HepG2 (cell line): ENCODE measurements around the gene MAN1A1. TPM values are rescaled to one million over a fixed set of nuclear protein-coding genes. Genes with fewer than 3 reads are reported as not detected.
A peak's percentile ranks its signal among the peaks of the same experiment; 100 is the strongest.

ENCODE experiments used
- ARID4A ChIP-seq: sonication (generic); formaldehyde crosslinking; IDR thresholded peaks from 2 replicates; pipeline ENCODE4 v1.5.0; 2020; ENCODE audit warnings: mild to moderate bottlenecking, missing genetic modification reagents, borderline replicate concordance
- GRHL1 ChIP-seq: sonication (generic); formaldehyde crosslinking; conservative IDR thresholded peaks from 2 replicates; pipeline ENCODE4 v1.8.0; 2022; ENCODE audit warnings: missing genetic modification reagents
- KDM1A ChIP-seq: IDR thresholded peaks from 2 replicates; pipeline ENCODE4 v1.6.1; 2016; ENCODE audit warnings: missing compliant biosample characterization
- KMT2A ChIP-seq: sonication (generic); formaldehyde crosslinking; IDR thresholded peaks from 2 replicates; pipeline ENCODE4 v1.4.0; 2020; ENCODE audit warnings: missing genetic modification reagents
- MBNL3 ChIP-seq: fragments of 250-450 bp; sonication (Bioruptor Pico); conservative IDR thresholded peaks from 2 replicates; pipeline ENCODE4 v1.8.0; 2022; ENCODE audit warnings: mild to moderate bottlenecking, inconsistent platforms
- NBN ChIP-seq: fragments of 450-650 bp; conservative IDR thresholded peaks from 2 replicates; pipeline ENCODE4 v1.6.1; 2017
- POGZ ChIP-seq: sonication (generic); formaldehyde crosslinking; IDR thresholded peaks from 2 replicates; pipeline ENCODE4 v1.4.0; 2020; ENCODE audit warnings: mild to moderate bottlenecking, missing genetic modification reagents
- RAD21 ChIP-seq: fragments of 450-650 bp; formaldehyde crosslinking; IDR thresholded peaks from 2 replicates; pipeline ENCODE4 v1.5.0; 2020; ENCODE audit warnings: mild to moderate bottlenecking
- SP140L ChIP-seq: sonication (generic); formaldehyde crosslinking; IDR thresholded peaks from 2 replicates; pipeline ENCODE4 v1.4.0; 2020; ENCODE audit warnings: missing genetic modification reagents, borderline replicate concordance
- ZMYM3 ChIP-seq: sonication (generic); formaldehyde crosslinking; IDR thresholded peaks from 2 replicates; pipeline ENCODE4 v1.5.1; 2020; ENCODE audit warnings: mild to moderate bottlenecking, missing genetic modification reagents
- ZNF232 ChIP-seq: sonication (generic); formaldehyde crosslinking; IDR thresholded peaks from 2 replicates; pipeline ENCODE4 v1.4.0; 2020; ENCODE audit warnings: missing genetic modification reagents, borderline replicate concordance
- ZNF503 ChIP-seq: sonication (generic); formaldehyde crosslinking; IDR thresholded peaks from 2 replicates; pipeline ENCODE4 v1.4.0; 2020; ENCODE audit warnings: missing genetic modification reagents
- ZNF672 ChIP-seq: sonication (generic); formaldehyde crosslinking; IDR thresholded peaks from 2 replicates; pipeline ENCODE4 v1.8.1; 2022; ENCODE audit warnings: missing genetic modification reagents
- ZNF782 ChIP-seq: sonication (generic); formaldehyde crosslinking; IDR thresholded peaks from 2 replicates; pipeline ENCODE4 v1.4.0; 2020; ENCODE audit warnings: missing genetic modification reagents, mild to moderate bottlenecking, borderline replicate concordance
- ZSCAN29 ChIP-seq: sonication (generic); formaldehyde crosslinking; conservative IDR thresholded peaks from 2 replicates; pipeline ENCODE4 v1.4.0; 2020; ENCODE audit warnings: mild to moderate bottlenecking, missing genetic modification reagents
- polyA plus RNA-seq, 8 experiments: library from polyadenylated mRNA; depleted of rRNA in 3 of 8; stranded (reverse) in 7 of 8; unstranded in 1 of 8; fragments of >200 nt; fragmentation: Illumina TruSeq in 4 of 8; extraction: Trizol in 4 of 8; gene quantifications; 2 replicates each; pipeline versions ENCODE4 v1.2.1 to v1.2.3, GENCODE V29; 2011 to 2016; ENCODE audit warnings: low read depth in 4 of 8, missing spikeins in 1 of 8, mixed read lengths in 1 of 8; ENCODE audit not compliant: insufficient read depth in 1 of 8
- total RNA-seq, 5 experiments: library from RNA; depleted of rRNA; stranded (reverse); fragments of >200 nt; fragmentation: Illumina TruSeq; extraction: Trizol; gene quantifications; 2 replicates each; pipeline ENCODE4 v1.2.3, GENCODE V29; 2016; ENCODE audit warnings: low read depth in 1 of 5
- TF ChIP-seq, protein P1 (sequence below): sonication (generic); formaldehyde crosslinking; IDR thresholded peaks from 2 replicates; pipeline ENCODE4 v1.4.0; 2020; ENCODE audit warnings: low read depth, mild to moderate bottlenecking, missing genetic modification reagents
- TF ChIP-seq, protein P2 (sequence below): IDR thresholded peaks from 2 replicates; pipeline ENCODE4 v1.6.1; 2016; ENCODE audit warnings: missing compliant biosample characterization, missing genetic modification reagents, borderline replicate concordance
- TF ChIP-seq, protein P3 (sequence below): sonication (generic); formaldehyde crosslinking; IDR thresholded peaks from 2 replicates; pipeline ENCODE4 v1.4.0; 2020; ENCODE audit warnings: mild to moderate bottlenecking, missing genetic modification reagents

Gene MAN1A1
- total and polyA plus RNA-seq, 2 of the 13 experiments (the other 11 are each of a cell fraction or from before 2014, with no cell fraction given): 156 to 236 TPM

DNA sequence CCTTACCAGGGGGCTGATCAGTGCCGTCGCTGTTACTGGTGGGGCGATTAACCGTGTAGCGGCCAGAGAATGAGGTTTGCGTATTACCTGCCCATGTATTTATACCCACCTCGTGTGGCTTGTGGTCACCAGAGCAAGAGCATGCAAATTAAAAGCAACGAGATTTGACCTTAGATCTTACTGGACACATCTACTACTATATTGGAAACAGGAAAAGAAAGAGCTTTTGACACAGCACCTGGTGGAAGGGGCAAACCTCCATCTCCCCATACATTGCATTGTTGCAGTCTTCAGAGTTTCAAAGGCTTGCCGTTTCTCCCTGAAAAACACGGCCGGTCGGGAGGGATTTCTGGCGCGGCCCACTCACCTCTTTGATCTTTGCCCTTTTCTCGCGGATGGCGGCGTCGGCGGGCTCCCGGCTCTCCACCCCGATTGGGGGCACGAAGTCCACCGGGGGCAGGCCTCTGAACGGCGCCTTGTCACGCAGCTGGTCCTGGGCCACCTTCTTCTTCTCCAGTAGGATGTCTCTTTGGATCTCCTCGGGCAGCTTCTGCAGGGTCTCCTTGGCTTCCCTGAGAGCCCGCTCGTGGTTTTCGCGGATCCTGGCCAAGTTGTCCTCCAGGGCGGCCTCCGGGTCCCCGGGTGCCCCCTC is 1.3 kb downstream of the MAN1A1 start (continued):
- TF ChIP-seq GRHL1 (CRISPR knock-in tag) (no peak), SP140L (CRISPR knock-in tag) (no peak), RAD21 (peak; percentile 27), ARID4A (CRISPR knock-in tag) (0 out of 2 replicates have a peak, but pooled peaks have one; percentile 47), ZNF672 (CRISPR knock-in tag) (no peak), NBN (no peak), ZNF782 (CRISPR knock-in tag) (peak; percentile 66; the same call in 1 of the 2 replicates), MBNL3 (no peak), ZNF232 (peak; percentile 30; the same call in 1 of the 2 replicates), KMT2A (CRISPR knock-in tag) (peak; percentile 81; the same call in 1 of the 2 replicates), ZSCAN29 (CRISPR knock-in tag) (0 out of 2 replicates have a peak, but pooled peaks have one; percentile 20), KDM1A (CRISPR knock-in tag) (no peak), POGZ (CRISPR knock-in tag) (no peak), ZNF503 (CRISPR knock-in tag) (peak; percentile 82), ZMYM3 (CRISPR knock-in tag) (no peak)
- TF ChIP-seq, protein P1, sequence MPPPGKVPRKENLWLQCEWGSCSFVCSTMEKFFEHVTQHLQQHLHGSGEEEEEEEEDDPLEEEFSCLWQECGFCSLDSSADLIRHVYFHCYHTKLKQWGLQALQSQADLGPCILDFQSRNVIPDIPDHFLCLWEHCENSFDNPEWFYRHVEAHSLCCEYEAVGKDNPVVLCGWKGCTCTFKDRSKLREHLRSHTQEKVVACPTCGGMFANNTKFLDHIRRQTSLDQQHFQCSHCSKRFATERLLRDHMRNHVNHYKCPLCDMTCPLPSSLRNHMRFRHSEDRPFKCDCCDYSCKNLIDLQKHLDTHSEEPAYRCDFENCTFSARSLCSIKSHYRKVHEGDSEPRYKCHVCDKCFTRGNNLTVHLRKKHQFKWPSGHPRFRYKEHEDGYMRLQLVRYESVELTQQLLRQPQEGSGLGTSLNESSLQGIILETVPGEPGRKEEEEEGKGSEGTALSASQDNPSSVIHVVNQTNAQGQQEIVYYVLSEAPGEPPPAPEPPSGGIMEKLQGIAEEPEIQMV (CRISPR knock-in tag): no peak
- TF ChIP-seq, protein P2, sequence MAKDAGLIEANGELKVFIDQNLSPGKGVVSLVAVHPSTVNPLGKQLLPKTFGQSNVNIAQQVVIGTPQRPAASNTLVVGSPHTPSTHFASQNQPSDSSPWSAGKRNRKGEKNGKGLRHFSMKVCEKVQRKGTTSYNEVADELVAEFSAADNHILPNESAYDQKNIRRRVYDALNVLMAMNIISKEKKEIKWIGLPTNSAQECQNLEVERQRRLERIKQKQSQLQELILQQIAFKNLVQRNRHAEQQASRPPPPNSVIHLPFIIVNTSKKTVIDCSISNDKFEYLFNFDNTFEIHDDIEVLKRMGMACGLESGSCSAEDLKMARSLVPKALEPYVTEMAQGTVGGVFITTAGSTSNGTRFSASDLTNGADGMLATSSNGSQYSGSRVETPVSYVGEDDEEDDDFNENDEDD (CRISPR knock-in tag): no peak; the same call in 1 of the 2 replicates
- TF ChIP-seq, protein P3, sequence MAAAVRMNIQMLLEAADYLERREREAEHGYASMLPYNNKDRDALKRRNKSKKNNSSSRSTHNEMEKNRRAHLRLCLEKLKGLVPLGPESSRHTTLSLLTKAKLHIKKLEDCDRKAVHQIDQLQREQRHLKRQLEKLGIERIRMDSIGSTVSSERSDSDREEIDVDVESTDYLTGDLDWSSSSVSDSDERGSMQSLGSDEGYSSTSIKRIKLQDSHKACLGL (CRISPR knock-in tag): no peak
